Stimulated activated CD4-positive, alpha-beta T cell treated with anti-CD3 and anti-CD28 coated beads, Interleukin-15, amount 100 ng/mL, for 1 hour (primary cell): ENCODE measurements around the gene CEP78.
A peak's percentile ranks its signal among the peaks of the same experiment; 100 is the strongest.

Source experiments
- DNase-seq, 2 donors: peaks; one replicate each; pipeline ENCODE4 v3.0.0-alpha.2; 2020; ENCODE audit warnings: low read depth in 1 of 2, low spot score in 1 of 2

CEP78 gene

GRCh38 chr9:78286125-78286524, 50.2 kb downstream of the CEP78 start:
- no peak for DNase-seq

- DNase-seq, result no peak
Measured at GRCh38 chr9:78286946-78287388, 51.1 kb downstream of the CEP78 start.

GRCh38 chr9:78288214-78288892, 52.5 kb downstream of the CEP78 start:
- no peak for DNase-seq

- no peak for DNase-seq
Measured at GRCh38 chr9:78289474-78289873, 53.6 kb downstream of the CEP78 start.

- no peak for DNase-seq
Measured at GRCh38 chr9:78291240-78291925, 55.5 kb downstream of the CEP78 start.

GRCh38 chr9:78292026-78292425, 56.2 kb downstream of the CEP78 start:
- no peak for DNase-seq

DNA sequence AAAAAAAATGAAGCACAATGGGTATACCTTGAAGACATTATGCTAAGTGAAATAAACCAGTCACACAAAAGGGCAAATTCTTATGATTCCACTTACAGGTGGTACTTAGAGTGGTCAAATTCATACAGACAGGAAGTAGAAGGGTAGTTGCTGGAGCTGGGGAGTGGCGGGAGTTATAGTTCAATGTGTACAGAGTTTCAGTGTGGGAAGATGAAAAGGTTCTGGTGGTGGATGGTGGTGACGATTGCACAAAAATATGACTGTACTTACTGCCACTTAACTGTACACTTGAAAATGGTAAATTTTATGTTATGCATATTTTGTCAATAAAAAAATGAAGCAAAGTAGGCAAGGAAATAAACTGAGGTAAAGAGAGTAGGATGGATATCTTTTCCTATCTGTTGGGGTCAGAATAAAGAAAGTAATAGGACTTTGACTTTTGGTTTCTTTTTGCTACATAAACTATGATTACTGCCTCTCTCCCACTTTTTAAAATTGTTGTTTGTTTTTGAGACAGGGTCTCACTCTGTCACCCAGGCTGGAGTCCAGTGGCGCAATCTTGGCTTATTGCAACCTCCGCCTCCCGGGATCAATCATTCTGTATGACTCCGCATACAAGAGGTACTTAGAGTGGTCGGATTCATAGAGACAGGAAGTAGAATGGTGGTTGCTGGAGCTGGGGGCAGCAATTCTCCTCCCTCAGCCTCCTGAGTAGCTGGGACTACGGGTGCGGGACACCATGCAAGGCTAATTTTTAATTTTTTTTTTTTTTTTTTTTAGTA, 57.0 kb downstream of the CEP78 start:
- no peak for DNase-seq

DNA sequence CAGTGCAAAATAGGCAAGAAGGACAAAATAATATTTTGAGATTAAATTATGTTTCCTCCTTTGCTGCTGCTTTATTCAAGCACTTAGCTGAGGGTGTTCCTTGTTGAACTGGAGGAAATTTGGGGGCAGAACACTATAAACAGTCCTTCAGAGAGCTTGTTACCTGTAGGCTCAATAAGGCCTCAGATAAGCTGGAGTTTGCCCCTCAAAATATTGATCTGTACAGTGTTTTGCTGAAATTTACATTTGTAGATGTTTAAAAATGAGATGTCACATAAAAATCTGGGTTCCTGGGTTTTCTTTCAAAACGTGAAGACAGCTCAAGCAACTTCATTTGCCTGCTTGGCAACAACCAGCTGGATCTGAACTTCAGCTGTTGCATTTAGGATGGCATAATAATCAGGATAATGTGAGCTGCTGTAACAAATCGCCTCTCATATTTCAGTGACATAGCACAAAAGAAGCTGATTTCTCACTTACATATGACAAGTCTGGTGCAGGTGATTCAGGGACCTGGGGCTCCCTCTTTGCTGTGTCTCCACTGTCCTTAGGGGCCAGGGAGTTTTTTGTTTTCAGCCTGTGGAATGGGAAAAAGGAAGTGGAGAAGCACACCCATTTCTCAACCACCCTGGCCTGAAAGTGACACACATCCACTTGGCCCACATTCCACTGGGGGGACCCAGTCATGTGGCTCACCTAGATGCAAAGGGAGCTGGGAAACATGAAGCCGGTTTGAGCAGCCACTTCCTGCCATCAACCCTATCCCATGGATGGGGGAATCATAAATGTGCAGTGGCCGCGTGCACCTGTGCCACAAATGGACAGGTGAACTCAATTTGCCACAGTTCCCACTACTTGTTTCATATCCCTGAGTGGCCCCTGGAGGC, 58.7 kb downstream of the CEP78 start:
- DNase-seq, result no peak

GRCh38 chr9:78295177-78295575, 59.3 kb downstream of the CEP78 start:
- DNase-seq, result no peak

GRCh38 chr9:78295731-78296130, 59.9 kb downstream of the CEP78 start:
- no peak for DNase-seq

GRCh38 chr9:78296201-78296892, 60.5 kb downstream of the CEP78 start:
- DNase-seq, result peak in 1 of 2 donors; percentile 9

DNA sequence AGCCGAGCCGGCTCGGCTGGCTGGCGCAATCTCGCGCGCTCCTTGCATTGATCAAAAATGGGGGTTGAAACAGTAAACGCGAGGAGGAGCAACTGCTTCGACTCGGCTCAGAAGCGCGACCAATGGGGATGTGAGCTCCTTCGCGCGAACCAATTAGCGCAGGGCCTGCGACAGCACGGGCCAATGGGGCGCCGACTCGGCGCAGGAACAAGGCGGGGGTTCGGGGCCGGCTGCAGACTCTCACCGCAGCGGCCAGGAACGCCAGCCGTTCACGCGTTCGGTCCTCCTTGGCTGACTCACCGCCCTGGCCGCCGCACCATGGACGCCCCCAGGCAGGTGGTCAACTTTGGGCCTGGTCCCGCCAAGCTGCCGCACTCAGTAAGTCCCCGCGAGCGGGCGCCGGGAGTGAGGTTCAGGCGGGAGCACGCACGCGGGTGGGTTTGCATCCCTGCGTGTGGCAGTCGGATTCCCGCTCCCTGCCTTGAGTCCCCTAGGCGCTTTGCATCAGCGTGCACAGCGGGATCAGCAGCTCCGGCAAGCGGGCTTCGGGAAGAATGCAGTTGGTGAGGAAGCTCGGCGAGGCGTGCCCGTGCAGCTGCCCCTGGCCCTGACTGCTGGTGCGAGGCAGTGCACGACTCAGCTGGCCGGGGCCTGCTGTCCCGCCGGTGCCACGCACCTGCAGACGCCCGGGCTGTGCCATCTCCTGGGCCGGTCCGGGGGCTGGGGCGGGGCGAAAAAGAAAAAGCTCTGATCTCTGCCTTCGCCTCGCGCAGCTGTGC, 61.2 kb downstream of the CEP78 start, which contains the start of gene PSAT1:
PSAT1 (plus strand) TSS at position 233 of the 779 bp plus-strand sequence; CDS start at position 319, 86 bp downstream.
- peak; percentile 72 to 83 for DNase-seq

DNA sequence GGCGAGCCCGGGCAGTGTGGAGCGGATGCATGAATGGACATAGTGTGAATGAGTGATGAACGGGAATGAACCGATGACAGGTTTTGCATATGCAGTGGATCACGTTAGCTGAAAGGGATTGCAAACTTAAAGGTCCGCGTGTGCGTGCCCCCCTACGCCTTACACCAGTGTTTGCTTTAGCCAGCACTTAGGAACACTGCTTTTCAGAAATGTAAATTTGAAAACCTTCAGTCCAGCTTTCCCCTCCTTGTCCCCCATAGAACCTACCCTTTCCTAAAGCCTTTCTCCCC, 61.7 kb downstream of the CEP78 start:
- no peak for DNase-seq

GRCh38 chr9:78298046-78298765, 62.3 kb downstream of the CEP78 start:
- DNase-seq, result peak in 1 of 2 donors; percentile 20

- DNase-seq, result no peak
Measured at GRCh38 chr9:78300209-78300608, 64.3 kb downstream of the CEP78 start.

- no peak for DNase-seq
Measured at GRCh38 chr9:78301466-78301865, 65.6 kb downstream of the CEP78 start.

DNA sequence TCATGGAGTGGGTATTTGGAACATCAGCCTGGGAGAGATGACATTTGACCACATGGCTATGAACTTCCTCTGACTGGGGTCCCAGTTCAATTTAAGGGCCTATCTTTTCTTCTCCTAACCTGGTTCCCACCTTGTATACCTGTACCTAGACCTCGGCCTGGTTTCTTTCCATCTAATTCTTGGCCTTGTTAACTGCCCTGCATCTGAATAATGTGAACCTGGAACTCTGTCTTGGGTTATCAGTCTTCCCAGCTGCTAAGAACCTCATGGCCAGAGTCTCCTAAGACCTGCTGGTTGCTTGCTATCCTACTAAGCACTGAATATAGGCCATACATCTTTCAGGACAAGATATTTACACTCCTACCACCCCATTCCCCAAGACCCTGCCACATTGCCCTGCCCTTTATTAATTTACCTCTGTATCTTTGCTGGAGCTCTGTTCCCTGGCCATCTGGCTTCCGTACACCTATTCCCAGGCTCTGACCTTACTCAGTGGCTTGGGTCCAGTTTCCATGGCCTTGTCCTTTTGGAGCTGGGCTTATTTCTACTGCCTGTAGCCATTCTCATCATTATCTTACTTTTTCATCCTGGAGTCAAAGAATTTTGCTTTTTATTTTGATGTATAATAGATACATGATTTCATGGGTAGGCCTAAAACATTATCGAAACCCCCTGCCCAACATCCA, 67.6 kb downstream of the CEP78 start:
- no peak for DNase-seq

- no peak for DNase-seq
Measured at GRCh38 chr9:78304357-78304756, 68.5 kb downstream of the CEP78 start.
